ENCODE measurements around the gene TLE1. TPM values are rescaled to one million over a fixed set of nuclear protein-coding genes. Genes with fewer than 3 reads are reported as not detected.

The TLE1 gene
- total RNA-seq, 1 experiment from 2014 or later, result 79.3 TPM

GRCh38 chr9:81729135-81729534 lies 39.8 kb upstream of the TLE1 start:
- Histone ChIP-seq H2AFZ (ENCODE audit: low read length) (no peak overlapping the region), H4K5ac (ENCODE audit: insufficient read length, low read depth, low read length) (no peak overlapping the region), H3K4me2 (ENCODE audit: insufficient read depth, insufficient read length, low read length) (no peak overlapping the region), H3K23me2 (ENCODE audit: insufficient read length, low read depth, low read length, poor library complexity, severe bottlenecking) (no peaks in the 10 kb centered on the region), H3K4ac (ENCODE audit: low read depth, low read length) (no peak overlapping the region), H3K79me2 (ENCODE audit: insufficient read depth, low read length) (no peaks in the 10 kb centered on the region), H2AK5ac (ENCODE audit: insufficient read length, low read length) (no peak overlapping the region), H2BK120ac (ENCODE audit: low read depth, low read length, poor library complexity, severe bottlenecking) (no peak overlapping the region), H3K27ac (ENCODE audit: insufficient read length, low read depth, low read length) (no peak overlapping the region), H3T11ph (ENCODE audit: low read length) (no peak overlapping the region), H4K20me1 (ENCODE audit: control insufficient read depth, insufficient read depth, insufficient read length) (no peaks in the 10 kb centered on the region), H2BK5ac (ENCODE audit: insufficient read length, low read length) (no peak overlapping the region), H3K14ac (ENCODE audit: insufficient read depth, low read length) (no peak overlapping the region), H3K18ac (ENCODE audit: insufficient read length, low read depth, low read length) (no peak overlapping the region), H3K56ac (ENCODE audit: insufficient read length, low read depth, low read length) (no peak overlapping the region), H4K91ac (ENCODE audit: insufficient read length, low read depth, low read length) (no peak overlapping the region), H2BK12ac (ENCODE audit: insufficient read length, low read depth, low read length) (no peak overlapping the region), H3K27me3 (ENCODE audit: insufficient read depth, low read length) (no peaks in the 10 kb centered on the region), H3K9me3 (ENCODE audit: control insufficient read depth, low read depth, low read length) (no peaks in the 10 kb centered on the region), H2BK15ac (ENCODE audit: low read depth, low read length) (no peak overlapping the region), H3K79me1 (ENCODE audit: insufficient read depth, low read depth, low read length, poor library complexity, severe bottlenecking) (no peaks in the 10 kb centered on the region), H3K23ac (ENCODE audit: insufficient read length, low read depth, low read length) (no peak overlapping the region), H3K9ac (ENCODE audit: extremely low read depth, insufficient read length, low read length) (no peak overlapping the region), H3K4me1 (ENCODE audit: insufficient read depth, low read length) (no peaks in the 10 kb centered on the region), H4K8ac (replicated peaks; ENCODE audit: insufficient read length, low read depth, low read length) (no peak overlapping the region), H2BK20ac (ENCODE audit: low read depth, low read length, poor library complexity, severe bottlenecking) (no peak overlapping the region)
- Mint-ChIP-seq H3K4me3 (no peak overlapping the region), H3K27me3 (ENCODE audit: low read depth) (no peaks in the 10 kb centered on the region), H3K27ac (no peak overlapping the region), H3K36me3 (ENCODE audit: insufficient read depth in 1 of 3, low read depth in 3 of 3) (no peaks in the 10 kb centered on the region; a peak in 1 of 7 replicates), H3K9me3 (no peaks in the 10 kb centered on the region), H3K4me1 (no peaks in the 10 kb centered on the region)
- no CpG with 5 or more reads among the region's 4 CpGs for WGBS (ENCODE audit: extremely low coverage, insufficient read length, low lambda C conversion rate)
- DNase-seq, result no peak
- TF ChIP-seq, protein P1, sequence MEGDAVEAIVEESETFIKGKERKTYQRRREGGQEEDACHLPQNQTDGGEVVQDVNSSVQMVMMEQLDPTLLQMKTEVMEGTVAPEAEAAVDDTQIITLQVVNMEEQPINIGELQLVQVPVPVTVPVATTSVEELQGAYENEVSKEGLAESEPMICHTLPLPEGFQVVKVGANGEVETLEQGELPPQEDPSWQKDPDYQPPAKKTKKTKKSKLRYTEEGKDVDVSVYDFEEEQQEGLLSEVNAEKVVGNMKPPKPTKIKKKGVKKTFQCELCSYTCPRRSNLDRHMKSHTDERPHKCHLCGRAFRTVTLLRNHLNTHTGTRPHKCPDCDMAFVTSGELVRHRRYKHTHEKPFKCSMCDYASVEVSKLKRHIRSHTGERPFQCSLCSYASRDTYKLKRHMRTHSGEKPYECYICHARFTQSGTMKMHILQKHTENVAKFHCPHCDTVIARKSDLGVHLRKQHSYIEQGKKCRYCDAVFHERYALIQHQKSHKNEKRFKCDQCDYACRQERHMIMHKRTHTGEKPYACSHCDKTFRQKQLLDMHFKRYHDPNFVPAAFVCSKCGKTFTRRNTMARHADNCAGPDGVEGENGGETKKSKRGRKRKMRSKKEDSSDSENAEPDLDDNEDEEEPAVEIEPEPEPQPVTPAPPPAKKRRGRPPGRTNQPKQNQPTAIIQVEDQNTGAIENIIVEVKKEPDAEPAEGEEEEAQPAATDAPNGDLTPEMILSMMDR (conservative IDR thresholded peaks at IDR 0.05), result no peak
